Kidney (tissue), 14 donors: ENCODE data around the gene TTC17. TPM values are rescaled to one million over a fixed set of nuclear protein-coding genes. Genes with fewer than 3 reads are reported as not detected.

Experiments used
- DNase-seq, 5 donors: peaks; one replicate each; pipeline ENCODE4 v3.0.0-alpha.2; 2013 to 2020
- FAIRE-seq: peaks from 2 replicates; lab custom pipeline; 2012; peaks lifted over from hg19 to GRCh38; lab: Jason Lieb, UNC
- H3K27ac ChIP-seq, 2 donors: one replicate each; pipeline ENCODE4 v1.7.0; 2013; ENCODE audit warnings: low read depth in 2 of 2, low read length in 2 of 2, inconsistent platforms in 1 of 2
- H3K27me3 ChIP-seq: one replicate; pipeline ENCODE4 v1.7.1; 2013; ENCODE audit warnings: low read length, inconsistent platforms; ENCODE audit not compliant: control insufficient read depth, insufficient read depth
- H3K36me3 ChIP-seq, 3 donors: one replicate each; pipeline versions ENCODE4 v1.7.0 to v1.7.1; 2013; ENCODE audit warnings: low read length in 3 of 3, control low read depth in 1 of 3, inconsistent platforms in 1 of 3; ENCODE audit not compliant: insufficient read depth in 3 of 3, control insufficient read depth in 2 of 3
- H3K4me1 ChIP-seq, 3 donors: one replicate each; pipeline versions ENCODE4 v1.7.0 to v1.7.1; 2013; ENCODE audit warnings: low read length in 3 of 3, inconsistent platforms in 1 of 3, low read depth in 1 of 3; ENCODE audit not compliant: control insufficient read depth in 2 of 3, insufficient read depth in 2 of 3
- H3K4me3 ChIP-seq, 3 donors: one replicate each; pipeline versions ENCODE4 v1.7.0 to v1.8.1; 2013; ENCODE audit warnings: low read length in 3 of 3, control low read depth in 1 of 3, inconsistent platforms in 1 of 3
- H3K9ac ChIP-seq, 3 donors: one replicate each; pipeline versions ENCODE4 v1.7.0 to v1.7.1; 2013; ENCODE audit warnings: low read length in 3 of 3, control low read depth in 1 of 3, inconsistent platforms in 1 of 3
- H3K9me3 ChIP-seq, 3 donors: one replicate each; pipeline versions ENCODE4 v1.7.0 to v1.7.1; 2013; ENCODE audit warnings: low read length in 3 of 3, control low read depth in 1 of 3, inconsistent platforms in 1 of 3; ENCODE audit not compliant: control insufficient read depth in 2 of 3, insufficient read depth in 1 of 3
- intact Hi-C: fragments of 100-400 bp; cut with DNase I; formaldehyde crosslinking; loops from one replicate; pipeline ENCODE4 v1.11.1; 2022
- polyA plus RNA-seq: library from polyadenylated mRNA; stranded (reverse); fragments of 350-450 nt; fragmentation: Illumina TruSeq; extraction: RNeasy Lipid Tissue Mini Kit (QIAGEN cat#74804); gene quantifications from one replicate; pipeline ENCODE4 v1.2.3, GENCODE V29; 2014; ENCODE audit warnings: low read depth, low replicate concordance; ENCODE audit not compliant: insufficient read depth
- total RNA-seq: library from RNA; stranded (reverse); fragmentation: NEBNext Ultra II Directional; extraction: Animal tissue kit (Norgen Biotek cat#: 25700); gene quantifications from one replicate; pipeline ENCODE4 v1.2.1, GENCODE V29; 2021
- TF ChIP-seq, protein P1 (sequence below): IDR thresholded peaks from 3 replicates; pipeline ENCODE4 v1.5.1; 2012; ENCODE audit warnings: mild to moderate bottlenecking, moderate library complexity, borderline replicate concordance; ENCODE audit not compliant: insufficient read depth; ENCODE audit errors: extremely low read depth
- donor health status: control.
- donor health status: control.
- donor health status: control.
- donor health status: control.
- donor health status: control.
- donor health status: DM: yes; HTN: yes; CAD: no.
- donor health status: Normal renal cell carcinoma (clear cell type).

TTC17 gene
- total and polyA plus RNA-seq, 2 donors from 2014 or later: 26.2 to 76.5 TPM

DNA sequence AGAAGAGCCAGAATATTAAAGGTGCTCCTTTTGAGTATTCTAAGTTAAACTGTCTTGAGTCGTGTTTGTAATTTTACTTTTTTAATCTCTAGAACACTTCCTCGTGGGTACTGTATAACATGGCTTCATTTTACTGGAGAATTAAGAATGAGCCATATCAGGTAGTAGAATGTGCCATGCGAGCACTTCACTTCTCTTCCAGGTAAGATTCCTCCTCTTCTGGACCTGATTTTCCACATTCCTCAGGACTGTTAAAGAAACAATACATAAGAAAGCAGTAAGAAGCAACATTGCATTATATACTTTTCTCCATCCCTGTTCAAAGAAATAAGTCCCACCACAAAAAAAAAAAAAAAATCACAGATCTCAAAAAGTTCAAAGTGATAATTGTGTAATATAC, 37.9 kb downstream of the TTC17 start:
- H3K4me3 ChIP-seq: no peak overlapping the region
- DNase-seq (peak in 1 of 5 donors; percentile 9), FAIRE-seq (no peak)
- no peaks in the 10 kb centered on the region for H3K4me1 ChIP-seq
- TF ChIP-seq, protein P1, sequence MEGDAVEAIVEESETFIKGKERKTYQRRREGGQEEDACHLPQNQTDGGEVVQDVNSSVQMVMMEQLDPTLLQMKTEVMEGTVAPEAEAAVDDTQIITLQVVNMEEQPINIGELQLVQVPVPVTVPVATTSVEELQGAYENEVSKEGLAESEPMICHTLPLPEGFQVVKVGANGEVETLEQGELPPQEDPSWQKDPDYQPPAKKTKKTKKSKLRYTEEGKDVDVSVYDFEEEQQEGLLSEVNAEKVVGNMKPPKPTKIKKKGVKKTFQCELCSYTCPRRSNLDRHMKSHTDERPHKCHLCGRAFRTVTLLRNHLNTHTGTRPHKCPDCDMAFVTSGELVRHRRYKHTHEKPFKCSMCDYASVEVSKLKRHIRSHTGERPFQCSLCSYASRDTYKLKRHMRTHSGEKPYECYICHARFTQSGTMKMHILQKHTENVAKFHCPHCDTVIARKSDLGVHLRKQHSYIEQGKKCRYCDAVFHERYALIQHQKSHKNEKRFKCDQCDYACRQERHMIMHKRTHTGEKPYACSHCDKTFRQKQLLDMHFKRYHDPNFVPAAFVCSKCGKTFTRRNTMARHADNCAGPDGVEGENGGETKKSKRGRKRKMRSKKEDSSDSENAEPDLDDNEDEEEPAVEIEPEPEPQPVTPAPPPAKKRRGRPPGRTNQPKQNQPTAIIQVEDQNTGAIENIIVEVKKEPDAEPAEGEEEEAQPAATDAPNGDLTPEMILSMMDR: no peak
- H3K36me3 ChIP-seq: peaks cover 9 to 46% (median 23%) of the 10 kb centered on the region in 3 donors
- H3K27ac ChIP-seq: no peak overlapping the region
- no peak overlapping the region for H3K9ac ChIP-seq
- no peaks in the 10 kb centered on the region for H3K27me3 ChIP-seq
- no peaks in the 10 kb centered on the region for H3K9me3 ChIP-seq
- intact Hi-C loops: no loop called here

DNA sequence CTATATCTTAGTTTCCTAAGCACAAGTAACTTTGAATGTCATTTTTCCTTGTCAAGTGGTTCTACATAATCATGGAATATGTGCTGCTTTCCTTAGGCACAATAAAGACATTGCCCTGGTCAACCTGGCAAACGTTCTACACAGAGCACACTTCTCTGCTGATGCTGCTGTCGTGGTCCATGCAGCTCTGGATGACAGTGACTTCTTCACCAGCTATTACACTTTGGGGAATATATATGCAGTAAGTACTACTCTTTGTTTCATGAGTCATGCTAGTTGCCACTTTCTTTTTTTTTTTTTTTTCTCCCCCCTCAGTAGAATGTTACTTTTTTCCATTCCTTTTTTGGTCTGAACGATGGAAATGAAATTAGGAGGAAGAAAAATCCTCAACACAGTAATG, 38.5 kb downstream of the TTC17 start:
- no peaks in the 10 kb centered on the region for H3K4me1 ChIP-seq
- TF ChIP-seq, protein P1: no peak
- no peak overlapping the region for H3K4me3 ChIP-seq
- intact Hi-C loops: no loop called here
- no peaks in the 10 kb centered on the region for H3K9me3 ChIP-seq
- H3K36me3 ChIP-seq: peaks cover 9 to 43% (median 23%) of the 10 kb centered on the region in 3 donors
- H3K27ac ChIP-seq: no peak overlapping the region
- DNase-seq (no peak), FAIRE-seq (no peak)
- H3K9ac ChIP-seq: no peak overlapping the region
- H3K27me3 ChIP-seq: no peaks in the 10 kb centered on the region

DNA sequence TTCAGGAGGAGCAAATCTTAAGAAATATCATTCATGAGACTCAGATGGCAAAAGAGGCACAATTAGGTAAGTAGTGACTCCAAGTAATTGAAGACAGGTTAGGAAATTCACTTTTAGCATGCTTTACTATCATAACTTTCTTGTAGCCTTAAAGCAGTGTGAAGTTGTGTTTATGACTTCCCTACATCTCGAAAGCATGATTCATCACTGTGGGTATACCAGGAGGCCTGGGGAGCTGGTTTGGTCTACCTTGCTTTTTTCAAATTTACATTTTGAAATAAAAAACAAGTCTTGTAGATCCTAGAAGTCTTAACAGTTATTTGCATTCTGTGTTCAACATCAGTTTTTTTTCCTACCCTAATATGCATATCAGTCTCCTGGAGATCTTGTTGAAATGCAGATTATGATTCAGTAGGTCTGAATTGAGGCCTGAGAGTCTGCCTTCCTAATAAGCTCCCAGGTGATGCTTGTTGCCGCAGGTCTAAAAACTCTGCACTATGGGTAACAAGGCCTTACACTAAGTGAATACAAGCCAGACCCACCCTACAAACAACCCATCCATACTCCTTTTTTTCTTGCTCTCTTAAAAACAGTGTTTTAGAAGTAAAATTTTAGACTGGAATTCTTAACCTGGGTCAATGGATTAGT, 41.4 kb downstream of the TTC17 start:
- H3K4me1 ChIP-seq: no peaks in the 10 kb centered on the region
- H3K9ac ChIP-seq: no peak overlapping the region
- no peak overlapping the region for H3K27ac ChIP-seq
- intact Hi-C loops: no loop called here
- TF ChIP-seq, protein P1: no peak
- H3K4me3 ChIP-seq: no peak overlapping the region
- peaks cover 10 to 41% (median 24%) of the 10 kb centered on the region in 3 donors for H3K36me3 ChIP-seq
- no peaks in the 10 kb centered on the region for H3K27me3 ChIP-seq
- no peak for FAIRE-seq
- DNase-seq: no peak
- H3K9me3 ChIP-seq: no peaks in the 10 kb centered on the region
